IPS-18c (cell line): Measurements from ENCODE around the gene LORICRIN.

ENCODE experiments used
- H3K4me3 ChIP-seq: 2 replicates; pipeline ENCODE4 v1.7.0; 2013; ENCODE audit warnings: low read depth, mild to moderate bottlenecking, low read length, moderate library complexity; ENCODE audit not compliant: insufficient read depth
- H3K9me3 ChIP-seq: one replicate; pipeline ENCODE4 v1.6.1; 2013; ENCODE audit warnings: mild to moderate bottlenecking, low read length, moderate library complexity; ENCODE audit not compliant: control insufficient read depth, insufficient read depth

LORICRIN gene

GRCh38 chr1:153288634-153289275 lies 29.3 kb downstream of the LORICRIN start:
- Histone ChIP-seq H3K9me3 (no peaks in the 10 kb centered on the region), H3K4me3 (no peak overlapping the region)

GRCh38 chr1:153291514-153291913 lies 32.0 kb downstream of the LORICRIN start:
- H3K9me3 ChIP-seq: no peaks in the 10 kb centered on the region
- no peak overlapping the region for H3K4me3 ChIP-seq

GRCh38 chr1:153292185-153292584 lies 32.7 kb downstream of the LORICRIN start:
- H3K9me3 ChIP-seq: no peaks in the 10 kb centered on the region
- no peak overlapping the region for H3K4me3 ChIP-seq

GRCh38 chr1:153292740-153293479 lies 33.4 kb downstream of the LORICRIN start:
- H3K4me3 ChIP-seq: no peak overlapping the region
- no peaks in the 10 kb centered on the region for H3K9me3 ChIP-seq

- no peak overlapping the region for H3K4me3 ChIP-seq
Measured at GRCh38 chr1:153293480-153293775, 33.9 kb downstream of the LORICRIN start.

GRCh38 chr1:153293851-153294250 lies 34.4 kb downstream of the LORICRIN start:
- Histone ChIP-seq H3K4me3 (no peak overlapping the region), H3K9me3 (no peaks in the 10 kb centered on the region)

More at GRCh38 chr1:153293480-153293775, 33.9 kb downstream of the LORICRIN start:
- no peaks in the 10 kb centered on the region for H3K9me3 ChIP-seq

GRCh38 chr1:153302308-153302707 lies 42.8 kb downstream of the LORICRIN start:
- Histone ChIP-seq H3K4me3 (no peak overlapping the region), H3K9me3 (no peaks in the 10 kb centered on the region)

- H3K9me3 ChIP-seq: no peaks in the 10 kb centered on the region
- H3K4me3 ChIP-seq: no peak overlapping the region
Measured at GRCh38 chr1:153305682-153306081, 46.2 kb downstream of the LORICRIN start.

GRCh38 chr1:153306303-153307220 lies 47.1 kb downstream of the LORICRIN start:
- H3K9me3 ChIP-seq: no peaks in the 10 kb centered on the region
- no peak overlapping the region for H3K4me3 ChIP-seq

- Histone ChIP-seq H3K4me3 (no peak overlapping the region), H3K9me3 (no peaks in the 10 kb centered on the region)
Measured at GRCh38 chr1:153307221-153307600, 47.7 kb downstream of the LORICRIN start.

- H3K9me3 ChIP-seq: no peaks in the 10 kb centered on the region
- H3K4me3 ChIP-seq: no peak overlapping the region
Measured at GRCh38 chr1:153308540-153308939, 49.1 kb downstream of the LORICRIN start.

- H3K4me3 ChIP-seq: no peak overlapping the region
- H3K9me3 ChIP-seq: no peaks in the 10 kb centered on the region
Measured at GRCh38 chr1:153309441-153309840, 50.0 kb downstream of the LORICRIN start.

- Histone ChIP-seq H3K9me3 (no peaks in the 10 kb centered on the region), H3K4me3 (no peak overlapping the region)
Measured at GRCh38 chr1:153310526-153310925, 51.0 kb downstream of the LORICRIN start.
